Fibroblast of lung (primary cell): ENCODE measurements around the gene SENP7.

ENCODE experiments used
- EZH2 ChIP-seq: IDR thresholded peaks from 2 replicates; pipeline ENCODE4 v1.5.1; 2012; ENCODE audit warnings: low read length, control low read depth, mild to moderate bottlenecking; ENCODE audit errors: missing control alignments
- TF ChIP-seq, protein P1 (sequence below), 2 donors: IDR thresholded peaks in 1 of 2; conservative IDR thresholded peaks in 1 of 2; 1 replicate in 1 of 2; 2 replicates in 1 of 2; pipeline ENCODE4 v1.5.1; 2011 to 2012; ENCODE audit warnings: low read length in 2 of 2, control low read depth in 1 of 2, inconsistent platforms in 1 of 2, low read depth in 1 of 2, mild to moderate bottlenecking in 1 of 2

DNA sequence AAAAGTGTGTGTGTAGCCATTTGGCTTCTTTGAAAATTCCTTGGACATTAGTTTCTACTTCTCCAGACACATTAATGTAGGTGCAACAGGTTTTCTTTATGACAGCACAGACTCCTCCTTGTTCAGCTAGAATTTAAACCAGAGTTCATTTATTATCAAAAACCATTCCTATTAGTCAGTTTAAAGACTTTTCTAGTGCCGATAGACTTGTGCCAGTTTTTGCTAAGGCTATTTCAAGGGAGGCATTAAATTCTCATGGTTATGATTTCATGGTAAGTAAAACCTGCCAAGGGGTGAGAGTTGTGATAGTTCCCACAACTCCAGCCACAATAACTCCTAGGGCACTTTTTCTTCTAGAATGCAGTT is 20.6 kb upstream of the SENP7 start:
- TF ChIP-seq, protein P1, sequence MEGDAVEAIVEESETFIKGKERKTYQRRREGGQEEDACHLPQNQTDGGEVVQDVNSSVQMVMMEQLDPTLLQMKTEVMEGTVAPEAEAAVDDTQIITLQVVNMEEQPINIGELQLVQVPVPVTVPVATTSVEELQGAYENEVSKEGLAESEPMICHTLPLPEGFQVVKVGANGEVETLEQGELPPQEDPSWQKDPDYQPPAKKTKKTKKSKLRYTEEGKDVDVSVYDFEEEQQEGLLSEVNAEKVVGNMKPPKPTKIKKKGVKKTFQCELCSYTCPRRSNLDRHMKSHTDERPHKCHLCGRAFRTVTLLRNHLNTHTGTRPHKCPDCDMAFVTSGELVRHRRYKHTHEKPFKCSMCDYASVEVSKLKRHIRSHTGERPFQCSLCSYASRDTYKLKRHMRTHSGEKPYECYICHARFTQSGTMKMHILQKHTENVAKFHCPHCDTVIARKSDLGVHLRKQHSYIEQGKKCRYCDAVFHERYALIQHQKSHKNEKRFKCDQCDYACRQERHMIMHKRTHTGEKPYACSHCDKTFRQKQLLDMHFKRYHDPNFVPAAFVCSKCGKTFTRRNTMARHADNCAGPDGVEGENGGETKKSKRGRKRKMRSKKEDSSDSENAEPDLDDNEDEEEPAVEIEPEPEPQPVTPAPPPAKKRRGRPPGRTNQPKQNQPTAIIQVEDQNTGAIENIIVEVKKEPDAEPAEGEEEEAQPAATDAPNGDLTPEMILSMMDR (conservative IDR thresholded peaks at IDR 0.05 in 1 of 2, IDR thresholded peaks at IDR 0.05 in 1 of 2; ENCODE audit: low read depth in 1 of 2, low read length in 2 of 2): no peak
- no peak for TF ChIP-seq EZH2
